Calu3 (cell line): ENCODE results near the gene ANAPC7. TPM values are rescaled to one million over a fixed set of nuclear protein-coding genes. Genes with fewer than 3 reads are reported as not detected.
A peak's percentile ranks its signal among the peaks of the same experiment; 100 is the strongest.
"Not testable (repeated sequence)": the region's sequence is repeated elsewhere in the genome, so short reads cannot be mapped to it uniquely, and the experiment has no call there.

Source experiments
- BruUV-seq: library from RNA; stranded (reverse); fragments of 400-500 nt; replicated peaks from 2 replicates; lab custom pipeline; 2021; lab: Mats Ljungman, UMichigan
- CTCF ChIA-PET: fragments of 300-600 bp; sonication (Branson Sonifier 250); formaldehyde crosslinking; loops from one replicate; lab custom pipeline; 2022; ENCODE audit warnings: antibody characterized with exemption; lab: Charles Lee
- DNase-seq: peaks from one replicate; pipeline ENCODE4 v3.0.0; 2022
- H3K27ac Mint-ChIP-seq: one replicate; pipeline ENCODE4 v1.8.0; 2022; ENCODE audit warnings: mixed read lengths; ENCODE audit not compliant: unreplicated experiment
- H3K27me3 Mint-ChIP-seq: one replicate; pipeline ENCODE4 v1.8.0; 2022; ENCODE audit warnings: mixed read lengths; ENCODE audit not compliant: unreplicated experiment
- H3K36me3 Mint-ChIP-seq: one replicate; pipeline ENCODE4 v1.8.0; 2022; ENCODE audit warnings: mild to moderate bottlenecking, moderate library complexity, mixed read lengths; ENCODE audit not compliant: insufficient read depth, unreplicated experiment
- H3K4me1 Mint-ChIP-seq: one replicate; pipeline ENCODE4 v1.8.0; 2022; ENCODE audit warnings: mild to moderate bottlenecking, low read depth, mixed read lengths; ENCODE audit not compliant: unreplicated experiment
- H3K4me3 Mint-ChIP-seq: one replicate; pipeline ENCODE4 v1.8.0; 2022; ENCODE audit warnings: mild to moderate bottlenecking, low read depth, moderate library complexity, mixed read lengths; ENCODE audit not compliant: unreplicated experiment
- H3K9me3 Mint-ChIP-seq: one replicate; pipeline ENCODE4 v1.8.0; 2022; ENCODE audit warnings: low read depth, mixed read lengths; ENCODE audit not compliant: unreplicated experiment
- CTCF ChIP-seq: fragments of 200-600 bp; IDR thresholded peaks from one replicate; pipeline ENCODE4 v1.8.0; 2022; ENCODE audit warnings: antibody characterized with exemption; ENCODE audit not compliant: unreplicated experiment
- intact Hi-C: fragments of 100-400 bp; cut with micrococcal nuclease; formaldehyde crosslinking; loops from one replicate; pipeline ENCODE4 v1.10.0; 2022; ENCODE audit not compliant: unreplicated experiment
- total RNA-seq: library from RNA; stranded (reverse); gene quantifications from 2 replicates; pipeline ENCODE4 v1.2.3, GENCODE V29; 2022

ANAPC7 gene
- total RNA-seq, 1 experiment from 2014 or later = 136 TPM

- intact Hi-C loops = no loop called here
- Mint-ChIP-seq H3K36me3 (peaks cover 98% of the 10 kb centered on the region), H3K27ac (peak overlapping the region; percentile 96), H3K4me3 (no peak overlapping the region), H3K27me3 (no peaks in the 10 kb centered on the region), H3K9me3 (no peaks in the 10 kb centered on the region), H3K4me1 (peaks cover 47% of the 10 kb centered on the region)
- BruUV-seq = no TSS peak
- DNase-seq = no peak
- CTCF ChIA-PET = no interaction called here
- TF ChIP-seq CTCF = no peak
Measured at GRCh38 chr12:110343736-110344555, 59.6 kb downstream of the ANAPC7 start.

- BruUV-seq = no TSS peak
- H3K9me3 Mint-ChIP-seq = no peaks in the 10 kb centered on the region
- no peak overlapping the region for H3K4me3 Mint-ChIP-seq
- CTCF ChIA-PET = interaction anchor here (0.6 kb wide), 1 partner anchor 17 kb away, joined by 3 read pairs; no protein-coding TSS in a partner anchor
- no peak for TF ChIP-seq CTCF
- H3K27ac Mint-ChIP-seq = peak overlapping the region; percentile 96
- no peak for DNase-seq
- H3K36me3 Mint-ChIP-seq = peaks cover 99% of the 10 kb centered on the region
- no peaks in the 10 kb centered on the region for H3K27me3 Mint-ChIP-seq
- intact Hi-C loops = no loop called here
- peaks cover 55% of the 10 kb centered on the region for H3K4me1 Mint-ChIP-seq
Measured at GRCh38 chr12:110343114-110343513, 60.4 kb downstream of the ANAPC7 start.

- Mint-ChIP-seq H3K9me3 (no peaks in the 10 kb centered on the region), H3K36me3 (peaks cover 99% of the 10 kb centered on the region), H3K27ac (no peak overlapping the region), H3K4me3 (no peak overlapping the region), H3K27me3 (no peaks in the 10 kb centered on the region), H3K4me1 (peaks cover 62% of the 10 kb centered on the region)
- DNase-seq = no peak
- BruUV-seq = no TSS peak
- CTCF ChIA-PET = no interaction called here
- intact Hi-C loops = no loop called here
- TF ChIP-seq CTCF = no peak
Measured at GRCh38 chr12:110342157-110342556, 61.4 kb downstream of the ANAPC7 start.

GRCh38 chr12:110340706-110341105 is 62.8 kb downstream of the ANAPC7 start:
- BruUV-seq = no TSS peak

GRCh38 chr12:110340261-110340660 is 63.2 kb downstream of the ANAPC7 start:
- CTCF ChIA-PET = interaction anchor here (0.9 kb wide), 1 partner anchor 31 kb away, joined by 4 read pairs; no protein-coding TSS in a partner anchor
- Mint-ChIP-seq H3K27ac (peak overlapping the region; percentile 30), H3K4me3 (peak overlapping the region; percentile 28), H3K4me1 (peaks cover 53% of the 10 kb centered on the region), H3K36me3 (peaks cover 99% of the 10 kb centered on the region)
- H3K27me3 Mint-ChIP-seq, intact Hi-C loops, BruUV-seq, DNase-seq, H3K9me3 Mint-ChIP-seq: not testable (repeated sequence)

More at GRCh38 chr12:110340706-110341105, 62.8 kb downstream of the ANAPC7 start:
- Mint-ChIP-seq H3K36me3 (peaks cover 99% of the 10 kb centered on the region), H3K27me3 (no peaks in the 10 kb centered on the region), H3K27ac (peak overlapping the region; percentile 30), H3K9me3 (no peaks in the 10 kb centered on the region), H3K4me3 (no peak overlapping the region), H3K4me1 (peaks cover 56% of the 10 kb centered on the region)
- CTCF ChIA-PET = no interaction called here
- intact Hi-C loops = no loop called here
- TF ChIP-seq CTCF = no peak
- no peak for DNase-seq
